ENCODE results near the gene INHBE. TPM values are rescaled to one million over a fixed set of nuclear protein-coding genes. Genes with fewer than 3 reads are reported as not detected.

Gene INHBE
- total RNA-seq, 4 donors from 2014 or later: not detected

DNA sequence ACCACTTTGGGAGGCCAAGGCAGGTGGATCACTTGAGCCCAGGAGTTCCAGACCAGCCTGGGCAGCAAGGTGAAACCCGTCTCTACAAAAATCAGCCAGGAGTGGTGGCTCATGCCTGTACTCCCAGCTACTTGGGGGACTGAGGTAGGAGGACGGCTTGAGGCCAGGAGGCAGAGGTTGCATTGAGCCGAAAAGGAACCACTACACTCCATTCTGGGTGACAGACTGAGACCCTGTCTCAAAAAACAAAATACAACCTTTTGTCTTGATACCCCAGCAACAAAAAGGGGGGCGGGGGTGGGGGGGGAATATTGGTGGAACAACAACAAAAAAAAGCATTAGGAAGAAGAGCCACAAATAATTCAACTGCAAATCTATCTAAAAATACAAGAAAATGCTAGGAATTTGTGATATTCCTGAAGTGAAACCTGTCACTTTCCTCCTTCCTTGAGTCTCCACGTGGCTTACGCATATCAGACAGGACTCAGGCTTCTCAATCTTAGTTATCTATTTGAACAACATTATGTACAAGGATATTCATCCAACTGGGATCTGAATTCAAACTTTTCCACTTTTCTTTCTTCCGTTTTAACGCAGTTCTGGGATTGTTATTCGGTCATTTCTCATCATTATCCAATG lies 25.5 kb upstream of the INHBE start:
- Histone ChIP-seq H3K4me3 (peak overlapping the region; percentile 81 to 95 (median 84)), H3K36me3 (peaks cover 0 to 7% (median 0%) of the 10 kb centered on the region in 3 donors), H3K9me3 (no peaks in the 10 kb centered on the region), H3K27ac (peak overlapping the region; percentile 96 to 99 (median 98)), H3K4me1 (peaks cover 5 to 25% (median 11%) of the 10 kb centered on the region in 3 donors), H3K27me3 (no peaks in the 10 kb centered on the region)
- no peak for DNase-seq
- WGBS, 2 donors: 24 to 25% methylated on average over 9 of the region's 9 CpGs
- intact Hi-C loops (cut with DNase I): no loop called here
- TF ChIP-seq CTCF (IDR thresholded peaks at IDR 0.05) (no peak), POLR2A (IDR thresholded peaks at IDR 0.05) (no peak)

- H3K4me1 ChIP-seq: peaks cover 5 to 25% (median 11%) of the 10 kb centered on the region in 3 donors
- 0 to 1% methylated on average over 16 to 23 of the region's 74 CpGs for WGBS, 2 donors
- DNase-seq: no peak
- H3K27me3 ChIP-seq: no peaks in the 10 kb centered on the region
- TF ChIP-seq POLR2A (IDR thresholded peaks at IDR 0.05) (peak in 1 of 4 donors; percentile 3), CTCF (IDR thresholded peaks at IDR 0.05) (no peak)
- peaks cover 0 to 7% (median 0%) of the 10 kb centered on the region in 3 donors for H3K36me3 ChIP-seq
- intact Hi-C loops (cut with DNase I): no loop called here
- H3K27ac ChIP-seq: peak overlapping the region; percentile 96 to 99 (median 98)
- H3K9me3 ChIP-seq: no peaks in the 10 kb centered on the region
- peak overlapping the region; percentile 81 to 95 (median 84) for H3K4me3 ChIP-seq
Observed at GRCh38 chr12:57430112-57430930, 24.8 kb upstream of the INHBE start.

GRCh38 chr12:57430931-57431566 lies 24.1 kb upstream of the INHBE start, which contains the start of gene R3HDM2:
Gene R3HDM2 (minus strand): TSS chr12:57431043. CDS start chr12:57310428, 120,615 bp downstream.
- H3K36me3 ChIP-seq: no peaks in the 10 kb centered on the region
- peak within 1 kb of the TSS; percentile 96 to 99 (median 98) for H3K27ac ChIP-seq
- TF ChIP-seq POLR2A (IDR thresholded peaks at IDR 0.05) (peak in 3 of 4 donors; percentile 41 to 90 (median 84)), CTCF (IDR thresholded peaks at IDR 0.05) (peak in 2 of 6 experiments; percentile 14 to 20)
- 2% methylated on average over 15 to 39 of the region's 41 CpGs for WGBS, 2 donors
- DNase-seq: peak; percentile 69
- H3K4me3 ChIP-seq: peak within 1 kb of the TSS; percentile 81 to 95 (median 84)
- peaks cover 5 to 25% (median 11%) of the 10 kb centered on the region in 3 donors for H3K4me1 ChIP-seq
- H3K9me3 ChIP-seq: no peaks in the 10 kb centered on the region
- H3K27me3 ChIP-seq: no peaks in the 10 kb centered on the region
- intact Hi-C loops (cut with DNase I): no loop called here

DNA sequence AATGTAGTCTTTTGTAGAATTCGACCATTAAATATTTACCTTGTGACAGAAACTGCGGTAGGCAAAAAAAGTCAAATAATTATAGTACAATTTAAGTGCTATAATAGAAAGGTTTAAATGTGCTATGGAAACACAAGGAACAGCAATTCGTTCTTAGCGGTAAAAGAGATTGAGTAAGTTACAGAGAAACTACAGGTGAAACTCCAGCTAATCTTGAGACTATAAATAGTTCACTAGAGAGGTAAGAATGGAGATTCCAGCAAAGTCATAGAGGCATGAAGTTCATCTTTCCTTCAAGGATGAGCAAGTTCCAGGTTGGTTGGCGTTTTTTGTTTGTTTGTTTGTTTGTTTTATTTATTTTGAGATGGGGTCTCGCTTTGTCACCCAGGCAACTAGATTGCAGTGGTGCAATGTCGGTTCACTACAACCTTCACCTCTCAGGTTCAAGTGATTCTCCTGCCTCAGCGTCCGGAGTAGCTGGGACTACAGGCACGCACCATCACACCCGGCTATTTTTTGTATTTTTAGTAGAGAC lies 23.4 kb upstream of the INHBE start:
- no peak for TF ChIP-seq POLR2A (IDR thresholded peaks at IDR 0.05)
- no peak for TF ChIP-seq CTCF (IDR thresholded peaks at IDR 0.05)
- no peak for DNase-seq
- Histone ChIP-seq H3K36me3 (no peaks in the 10 kb centered on the region), H3K27ac (peak overlapping the region; percentile 96 to 99 (median 98)), H3K27me3 (no peaks in the 10 kb centered on the region), H3K4me1 (peaks cover 5 to 25% (median 11%) of the 10 kb centered on the region in 3 donors), H3K4me3 (peak overlapping the region in 3 of 4 donors; percentile 81 to 95 (median 84)), H3K9me3 (no peaks in the 10 kb centered on the region)
- 74 to 79% methylated on average over 9 to 11 of the region's 11 CpGs for WGBS, 2 donors
- intact Hi-C loops (cut with DNase I): no loop called here
